IPS-18c (cell line): Measurements from ENCODE around the gene BCL11B.

ENCODE experiments used
- H3K4me3 ChIP-seq: 2 replicates; pipeline ENCODE4 v1.7.0; 2013; ENCODE audit warnings: low read depth, mild to moderate bottlenecking, low read length, moderate library complexity; ENCODE audit not compliant: insufficient read depth
- H3K9me3 ChIP-seq: one replicate; pipeline ENCODE4 v1.6.1; 2013; ENCODE audit warnings: mild to moderate bottlenecking, low read length, moderate library complexity; ENCODE audit not compliant: control insufficient read depth, insufficient read depth

Gene BCL11B

GRCh38 chr14:99203080-99203479 lies 68.9 kb downstream of the BCL11B start:
- H3K4me3 ChIP-seq, result no peak overlapping the region
- H3K9me3 ChIP-seq, result no peaks in the 10 kb centered on the region

- Histone ChIP-seq H3K9me3 (no peaks in the 10 kb centered on the region), H3K4me3 (no peak overlapping the region)
These were observed 69.5 kb downstream of the BCL11B start for GRCh38 chr14:99202516-99202915.

DNA sequence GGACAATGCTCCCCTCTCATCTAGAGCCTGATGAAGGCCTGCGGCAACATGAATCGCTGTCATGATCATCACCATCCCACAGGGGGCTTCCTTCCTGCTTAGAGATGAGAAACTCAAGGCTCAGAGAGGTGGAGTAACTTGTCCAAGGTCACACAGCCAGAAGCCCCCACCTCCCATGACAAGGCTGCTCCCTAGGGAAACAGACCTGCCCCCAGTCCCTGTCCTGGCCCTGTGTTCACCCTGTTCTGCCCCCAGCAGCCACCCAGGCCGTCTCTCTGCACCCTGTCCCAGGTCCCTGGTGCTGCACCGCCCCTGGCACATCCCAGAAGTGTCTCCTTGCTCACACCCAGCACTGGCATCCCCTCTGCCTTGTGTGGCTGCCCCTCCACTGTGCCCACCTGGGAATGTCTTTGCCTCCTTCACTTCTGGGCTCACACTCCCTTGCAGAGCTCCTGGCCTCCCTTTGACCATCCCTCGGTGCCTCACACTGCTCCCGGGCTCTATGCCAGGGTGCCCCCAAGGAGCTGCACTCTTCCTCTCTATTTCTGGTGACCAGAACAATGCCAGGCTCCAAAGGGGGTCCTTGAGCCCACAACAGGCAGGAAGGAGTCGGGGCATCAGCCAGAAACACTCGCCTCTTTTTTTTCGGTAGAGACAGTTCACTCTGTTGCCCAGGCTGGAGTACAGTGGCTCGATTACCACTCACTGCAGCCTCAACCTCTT lies 70.5 kb downstream of the BCL11B start:
- no peak overlapping the region for H3K4me3 ChIP-seq
- no peaks in the 10 kb centered on the region for H3K9me3 ChIP-seq

- no peak overlapping the region for H3K4me3 ChIP-seq
These were observed 71.4 kb downstream of the BCL11B start for GRCh38 chr14:99200654-99201005.

GRCh38 chr14:99199846-99200653 lies 71.9 kb downstream of the BCL11B start:
- Histone ChIP-seq H3K4me3 (no peak overlapping the region), H3K9me3 (no peaks in the 10 kb centered on the region)

More at GRCh38 chr14:99200654-99201005, 71.4 kb downstream of the BCL11B start:
- no peaks in the 10 kb centered on the region for H3K9me3 ChIP-seq

DNA sequence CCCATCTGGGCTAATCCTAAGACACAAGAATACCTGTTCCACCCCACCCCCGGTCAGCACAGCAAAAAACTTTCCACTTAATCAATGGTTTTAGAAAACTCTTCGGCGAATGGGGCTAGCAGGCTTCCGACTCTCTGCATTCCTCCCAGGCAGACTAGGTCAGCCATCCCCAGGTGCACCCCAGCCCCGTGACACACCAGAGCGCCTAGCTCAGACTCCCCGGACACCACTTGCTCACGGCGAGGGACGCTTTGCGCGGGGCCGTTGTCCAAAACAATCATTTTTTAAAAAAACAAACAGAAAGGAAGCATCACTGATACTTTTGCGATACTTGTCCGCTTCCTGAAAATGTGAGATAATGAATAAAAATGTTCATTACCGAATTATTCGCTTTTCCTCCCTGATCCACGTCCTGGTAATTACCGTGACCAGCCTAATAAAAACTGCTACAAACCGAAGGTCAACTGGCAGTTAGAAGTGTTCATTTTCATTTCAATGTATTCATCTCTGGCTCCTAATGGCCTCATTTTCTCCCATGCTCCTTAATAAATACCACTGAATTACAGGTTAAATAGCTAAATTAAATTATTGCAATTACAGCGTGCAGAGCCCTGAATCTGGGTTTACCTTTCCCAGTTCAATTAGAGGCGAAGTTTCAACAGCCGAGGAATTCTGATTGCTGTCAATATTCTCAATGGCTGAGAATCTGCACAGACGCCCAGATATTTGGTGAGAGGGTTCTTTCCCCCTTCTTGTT lies 73.1 kb downstream of the BCL11B start:
- Histone ChIP-seq H3K9me3 (no peaks in the 10 kb centered on the region), H3K4me3 (no peak overlapping the region)

DNA sequence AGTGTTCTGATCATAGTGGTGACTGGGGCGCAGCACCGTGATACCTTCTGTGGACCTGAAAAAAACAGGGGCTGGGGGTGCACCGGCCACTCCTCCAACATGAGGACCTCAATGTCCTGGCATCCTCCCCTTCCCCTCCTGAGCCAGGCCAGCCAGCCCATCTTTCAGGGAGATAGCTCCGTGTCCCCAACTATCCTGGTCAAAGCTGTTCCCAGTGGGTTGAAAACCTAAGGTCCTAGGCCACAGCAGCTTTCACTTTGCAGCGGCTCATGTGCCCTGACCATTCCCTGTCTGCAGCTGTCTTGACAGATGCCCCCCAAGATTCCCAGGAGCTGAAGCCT lies 75.7 kb downstream of the BCL11B start:
- H3K4me3 ChIP-seq, result no peak overlapping the region
- no peaks in the 10 kb centered on the region for H3K9me3 ChIP-seq

DNA sequence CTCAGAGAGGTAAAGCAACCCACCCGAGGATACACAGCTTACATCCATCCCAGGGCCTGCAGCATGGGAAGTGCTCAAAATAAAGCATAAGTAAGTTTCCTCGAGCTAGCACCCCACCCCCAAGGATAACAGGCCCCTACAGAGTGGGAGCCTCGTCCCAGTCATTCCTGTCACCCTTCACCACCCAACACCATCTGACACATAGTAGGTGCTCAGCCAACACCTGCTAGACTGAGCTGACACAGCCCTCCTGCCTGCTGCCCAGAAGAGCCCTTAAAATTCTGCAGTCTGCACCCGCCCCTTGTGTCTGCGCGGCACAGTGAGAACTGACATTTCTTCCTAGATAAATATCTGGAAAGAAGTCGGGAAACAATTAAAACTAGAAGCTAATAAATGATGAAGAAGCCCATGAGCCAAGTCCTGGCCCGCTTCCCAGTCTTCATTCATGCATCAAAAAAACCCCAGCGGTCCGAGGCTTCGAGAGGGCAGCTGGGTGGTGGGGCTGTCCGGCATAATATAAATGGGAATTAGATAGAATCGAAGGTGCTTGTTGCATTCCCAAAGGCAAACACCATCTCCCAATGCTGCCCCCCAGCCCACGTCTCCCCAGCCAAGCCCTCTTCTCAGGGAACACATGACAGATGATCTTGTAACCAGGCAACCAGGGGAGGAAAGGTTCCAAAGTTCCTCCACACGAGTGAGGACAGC lies 76.2 kb downstream of the BCL11B start:
- Histone ChIP-seq H3K9me3 (no peaks in the 10 kb centered on the region), H3K4me3 (no peak overlapping the region)

GRCh38 chr14:99194736-99195135 lies 77.3 kb downstream of the BCL11B start:
- no peak overlapping the region for H3K4me3 ChIP-seq
- no peaks in the 10 kb centered on the region for H3K9me3 ChIP-seq

GRCh38 chr14:99194136-99194535 lies 77.9 kb downstream of the BCL11B start:
- no peaks in the 10 kb centered on the region for H3K9me3 ChIP-seq
- no peak overlapping the region for H3K4me3 ChIP-seq

GRCh38 chr14:99192830-99193229 lies 79.2 kb downstream of the BCL11B start:
- H3K4me3 ChIP-seq, result no peak overlapping the region

GRCh38 chr14:99192028-99192621 lies 79.9 kb downstream of the BCL11B start:
- Histone ChIP-seq H3K9me3 (no peaks in the 10 kb centered on the region), H3K4me3 (no peak overlapping the region)

More at GRCh38 chr14:99192830-99193229, 79.2 kb downstream of the BCL11B start:
- H3K9me3 ChIP-seq, result no peaks in the 10 kb centered on the region

DNA sequence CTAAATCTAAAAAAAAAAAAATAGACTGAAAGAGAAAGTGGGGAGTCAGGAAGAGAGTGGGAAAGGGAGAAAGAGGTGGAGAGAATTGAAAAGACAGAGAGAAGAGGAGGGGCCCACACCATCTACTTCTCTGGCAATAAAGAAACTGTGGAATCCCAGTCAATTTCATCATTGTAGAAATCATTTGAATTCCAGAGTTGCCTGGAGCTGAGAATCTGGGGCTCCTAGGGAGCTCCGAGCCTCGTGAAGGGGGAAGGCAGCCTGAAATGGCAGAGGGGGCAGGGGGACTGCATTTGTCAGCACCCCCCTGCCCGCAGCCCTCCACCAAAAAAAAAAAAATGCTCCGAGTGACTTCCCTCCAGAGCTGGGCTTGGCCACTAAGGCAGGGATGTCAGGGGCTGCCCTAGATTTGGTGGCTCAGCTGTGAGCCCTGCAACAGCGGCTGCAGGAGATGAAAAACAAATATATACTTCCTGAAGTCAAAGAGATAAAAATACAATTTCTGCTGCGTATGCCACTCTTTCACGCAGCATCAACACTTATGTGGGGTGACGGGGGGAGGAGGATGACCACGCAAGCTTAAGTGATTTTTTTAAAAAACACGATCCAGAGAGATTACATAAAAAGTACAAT lies 80.5 kb downstream of the BCL11B start:
- H3K4me3 ChIP-seq, result no peak overlapping the region
- H3K9me3 ChIP-seq, result no peaks in the 10 kb centered on the region

GRCh38 chr14:99190696-99191394 lies 81.2 kb downstream of the BCL11B start:
- H3K9me3 ChIP-seq, result no peaks in the 10 kb centered on the region
- no peak overlapping the region for H3K4me3 ChIP-seq

- Histone ChIP-seq H3K4me3 (no peak overlapping the region), H3K9me3 (no peaks in the 10 kb centered on the region)
These were observed 82.7 kb downstream of the BCL11B start for GRCh38 chr14:99189201-99189801.

DNA sequence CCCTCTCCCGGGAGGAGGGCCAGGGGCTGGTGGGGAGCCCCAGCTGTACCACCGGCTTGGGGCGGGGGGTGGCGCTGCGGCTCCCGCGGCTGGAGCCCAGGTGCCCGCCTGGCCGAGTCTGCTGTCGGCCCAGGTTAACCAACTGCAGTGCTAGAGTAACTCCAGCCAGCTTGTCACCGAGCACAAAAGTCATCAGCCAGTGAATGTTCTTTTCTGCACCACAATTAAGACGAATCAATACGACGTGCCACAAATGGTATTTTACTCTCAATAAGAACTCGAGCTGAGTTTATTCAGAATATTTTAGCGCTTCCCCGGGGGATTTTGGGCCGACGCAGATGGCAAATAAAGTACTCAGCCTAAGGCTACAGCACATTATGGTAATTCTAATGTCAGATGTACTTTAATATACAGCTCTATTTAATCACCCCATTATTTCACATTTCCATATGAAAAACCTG lies 83.2 kb downstream of the BCL11B start:
- Histone ChIP-seq H3K9me3 (no peaks in the 10 kb centered on the region), H3K4me3 (no peak overlapping the region)
